Measurements from ENCODE around the gene ANKRD39. TPM values are rescaled to one million over a fixed set of nuclear protein-coding genes. Genes with fewer than 3 reads are reported as not detected.

The ANKRD39 gene
- total RNA-seq, 6 experiments from 2014 or later: 6.0 to 16.3 (median 9.7) TPM

DNA sequence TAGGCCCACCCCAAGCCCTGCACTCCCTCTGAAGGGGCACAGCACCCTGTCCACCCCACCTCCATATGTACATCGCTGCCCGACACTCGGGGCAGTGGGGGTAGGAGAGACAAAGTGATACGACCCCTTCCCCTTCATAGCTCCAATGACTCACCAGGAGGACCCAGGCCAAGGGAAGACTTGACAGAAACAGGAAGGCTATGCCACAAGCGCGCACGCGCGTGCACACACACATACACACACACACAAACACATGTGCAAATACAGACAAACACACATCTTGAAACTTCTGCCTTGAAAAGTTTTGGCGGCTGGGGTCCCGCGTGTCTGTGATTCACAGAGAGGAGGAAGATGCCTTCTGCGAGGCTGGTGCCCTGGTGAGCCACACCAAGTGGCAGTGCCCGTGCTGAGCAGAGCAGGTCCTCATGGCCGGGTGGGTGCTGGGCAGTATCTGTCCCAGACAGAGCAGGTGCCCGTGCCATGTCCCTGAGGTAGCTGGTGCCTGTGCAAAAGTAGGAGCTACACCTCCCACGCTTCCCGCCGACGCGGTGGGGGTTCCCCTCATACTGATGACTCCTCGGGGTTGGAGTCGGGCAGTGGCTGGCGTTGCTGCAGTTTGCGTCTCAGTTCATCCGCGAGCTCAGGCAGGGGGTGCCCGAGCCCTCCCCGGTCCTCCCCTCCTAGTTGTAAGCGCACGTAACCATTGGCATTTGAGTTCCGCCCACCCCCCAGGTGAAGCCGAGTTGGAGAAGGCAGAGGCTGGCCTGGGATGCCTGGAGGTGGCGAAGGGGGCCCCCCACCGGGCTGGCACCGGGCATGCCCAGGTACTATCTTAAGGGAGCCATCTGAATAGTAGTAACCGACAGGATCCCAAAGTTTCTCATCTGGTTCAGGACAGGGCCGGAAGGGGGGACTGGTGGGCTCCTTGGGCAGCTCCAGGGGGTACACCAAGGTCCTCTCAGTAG is 2.5 kb upstream of the ANKRD39 start:
- Histone ChIP-seq H3K36me3 (peaks cover 0 to 38% (median 22%) of the 10 kb centered on the region in 4 donors), H3K27me3 (no peaks in the 10 kb centered on the region), H3K9me3 (no peaks in the 10 kb centered on the region), H3K27ac (peak overlapping the region in 1 of 3 donors; percentile 65), H3K4me3 (no peak overlapping the region), H3K4me1 (peaks cover 0 to 69% (median 18%) of the 10 kb centered on the region in 4 donors)
- intact Hi-C loops (cut with DNase I): loop anchor here (5.0 to 10.0 kb wide), 3 partner anchors 43 to 87 kb away; partner anchors contain the start of gene CNNM3 (in 2 of the 2)
- ATAC-seq (peak in 1 of 4 donors; percentile 2), DNase-seq (peak in 1 of 3 donors; percentile 68)
- 70% methylated on average over 12 of the region's 38 CpGs for WGBS (ENCODE audit: insufficient coverage, low coverage, low lambda C conversion rate, missing lambda C conversion rate)
- TF ChIP-seq, protein P1, sequence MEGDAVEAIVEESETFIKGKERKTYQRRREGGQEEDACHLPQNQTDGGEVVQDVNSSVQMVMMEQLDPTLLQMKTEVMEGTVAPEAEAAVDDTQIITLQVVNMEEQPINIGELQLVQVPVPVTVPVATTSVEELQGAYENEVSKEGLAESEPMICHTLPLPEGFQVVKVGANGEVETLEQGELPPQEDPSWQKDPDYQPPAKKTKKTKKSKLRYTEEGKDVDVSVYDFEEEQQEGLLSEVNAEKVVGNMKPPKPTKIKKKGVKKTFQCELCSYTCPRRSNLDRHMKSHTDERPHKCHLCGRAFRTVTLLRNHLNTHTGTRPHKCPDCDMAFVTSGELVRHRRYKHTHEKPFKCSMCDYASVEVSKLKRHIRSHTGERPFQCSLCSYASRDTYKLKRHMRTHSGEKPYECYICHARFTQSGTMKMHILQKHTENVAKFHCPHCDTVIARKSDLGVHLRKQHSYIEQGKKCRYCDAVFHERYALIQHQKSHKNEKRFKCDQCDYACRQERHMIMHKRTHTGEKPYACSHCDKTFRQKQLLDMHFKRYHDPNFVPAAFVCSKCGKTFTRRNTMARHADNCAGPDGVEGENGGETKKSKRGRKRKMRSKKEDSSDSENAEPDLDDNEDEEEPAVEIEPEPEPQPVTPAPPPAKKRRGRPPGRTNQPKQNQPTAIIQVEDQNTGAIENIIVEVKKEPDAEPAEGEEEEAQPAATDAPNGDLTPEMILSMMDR (IDR thresholded peaks at IDR 0.05): no peak
- no peak for TF ChIP-seq POLR2A (IDR thresholded peaks at IDR 0.05)

DNA sequence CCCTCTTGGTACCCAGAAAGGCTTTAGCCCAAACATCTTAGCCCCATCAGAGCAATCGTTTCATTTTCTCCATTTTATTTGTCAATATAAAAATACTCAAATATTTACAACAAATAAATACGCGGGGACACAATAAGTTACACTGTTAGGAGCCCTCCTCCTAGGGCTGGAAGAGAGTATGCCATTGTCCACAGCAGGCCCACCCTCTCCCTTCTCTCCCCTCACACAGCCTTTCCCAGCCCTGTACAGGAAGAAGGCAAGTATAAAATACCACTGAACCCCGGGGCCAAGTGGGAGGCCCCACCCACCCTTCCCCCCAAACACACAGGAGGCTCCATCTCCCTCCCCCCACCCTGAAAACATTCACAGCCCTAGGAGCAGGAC is 1.9 kb upstream of the ANKRD39 start:
- intact Hi-C loops (cut with DNase I): loop anchor here (5.0 to 10.0 kb wide), 4 partner anchors 42 to 93 kb away; partner anchors contain the start of gene CNNM3 (in 2 of the 2)

DNA sequence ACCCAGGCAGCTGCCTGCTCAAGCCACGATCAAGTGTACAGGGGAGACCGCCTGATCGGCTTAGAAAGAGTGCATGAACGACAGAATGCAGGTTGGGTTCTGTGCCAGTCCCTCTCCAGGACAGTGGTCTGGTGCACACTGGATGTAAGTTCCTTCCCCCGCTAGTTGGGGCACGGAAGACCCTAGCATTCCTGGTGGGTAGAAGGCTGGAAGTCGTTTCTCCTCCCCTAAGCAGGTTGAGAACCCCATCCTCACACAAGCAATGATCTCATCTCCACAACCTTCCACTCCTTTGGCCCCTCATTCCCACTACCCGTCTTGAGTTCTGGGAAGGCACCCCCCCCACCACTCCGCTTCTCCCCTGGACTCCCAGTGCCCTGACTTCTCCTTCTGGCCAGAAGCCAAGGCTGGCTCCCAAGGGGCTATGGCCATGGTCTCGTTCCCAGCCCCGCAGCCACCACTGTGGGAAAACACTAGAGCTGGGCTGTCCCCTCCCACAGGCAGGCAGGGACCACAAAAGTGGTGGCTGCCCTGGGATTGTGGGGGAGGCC is 1.4 kb upstream of the ANKRD39 start:
- H3K36me3 ChIP-seq: peaks cover 0 to 28% (median 15%) of the 10 kb centered on the region in 4 donors
- intact Hi-C loops (cut with DNase I): loop anchor here in 1 of 2 donors (5.0 kb wide), 1 partner anchor 93 kb away; no protein-coding TSS in a partner anchor

More for the DNA sequence above, 1.9 kb upstream of the ANKRD39 start:
- WGBS (ENCODE audit: insufficient coverage, low coverage, low lambda C conversion rate, missing lambda C conversion rate): 36% methylated on average over 3 of the region's 4 CpGs
- no peak for TF ChIP-seq POLR2A (IDR thresholded peaks at IDR 0.05)
- TF ChIP-seq, protein P1 (IDR thresholded peaks at IDR 0.05): no peak
- H3K27ac ChIP-seq: peak overlapping the region in 1 of 3 donors; percentile 65
- H3K4me3 ChIP-seq: no peak overlapping the region
- peaks cover 0 to 69% (median 21%) of the 10 kb centered on the region in 4 donors for H3K4me1 ChIP-seq
- H3K27me3 ChIP-seq: no peaks in the 10 kb centered on the region
- no peak for DNase-seq
- ATAC-seq: no peak
- peaks cover 0 to 33% (median 19%) of the 10 kb centered on the region in 4 donors for H3K36me3 ChIP-seq
- H3K9me3 ChIP-seq: no peaks in the 10 kb centered on the region

More for the DNA sequence above, 1.4 kb upstream of the ANKRD39 start:
- H3K4me3 ChIP-seq: no peak overlapping the region
- ATAC-seq (no peak), DNase-seq (no peak)
- 63% methylated on average over 3 of the region's 11 CpGs for WGBS (ENCODE audit: insufficient coverage, low coverage, low lambda C conversion rate, missing lambda C conversion rate)
- no peaks in the 10 kb centered on the region for H3K27me3 ChIP-seq
- H3K4me1 ChIP-seq: peaks cover 0 to 67% (median 21%) of the 10 kb centered on the region in 4 donors
- TF ChIP-seq, protein P1 (IDR thresholded peaks at IDR 0.05): no peak
- no peak for TF ChIP-seq POLR2A (IDR thresholded peaks at IDR 0.05)
- peak overlapping the region in 2 of 3 donors; percentile 26 to 65 for H3K27ac ChIP-seq
- H3K9me3 ChIP-seq: no peaks in the 10 kb centered on the region

Data from right lobe of liver (tissue), 6 donors.